HG03460 (cell line): Measurements from ENCODE around the gene PLCB1.
A peak's percentile ranks its signal among the peaks of the same experiment; 100 is the strongest.

ENCODE experiments used
- ATAC-seq: cut with Tn5 transposase; IDR thresholded peaks from one replicate; pipeline ENCODE4 v1.9.1; 2021; ENCODE audit not compliant: unreplicated experiment

PLCB1 gene

GRCh38 chr20:8671370-8671961 is 539.4 kb downstream of the PLCB1 start:
- no peak for ATAC-seq

- ATAC-seq, result no peak
These were observed 541.0 kb downstream of the PLCB1 start for GRCh38 chr20:8673116-8673515.

DNA sequence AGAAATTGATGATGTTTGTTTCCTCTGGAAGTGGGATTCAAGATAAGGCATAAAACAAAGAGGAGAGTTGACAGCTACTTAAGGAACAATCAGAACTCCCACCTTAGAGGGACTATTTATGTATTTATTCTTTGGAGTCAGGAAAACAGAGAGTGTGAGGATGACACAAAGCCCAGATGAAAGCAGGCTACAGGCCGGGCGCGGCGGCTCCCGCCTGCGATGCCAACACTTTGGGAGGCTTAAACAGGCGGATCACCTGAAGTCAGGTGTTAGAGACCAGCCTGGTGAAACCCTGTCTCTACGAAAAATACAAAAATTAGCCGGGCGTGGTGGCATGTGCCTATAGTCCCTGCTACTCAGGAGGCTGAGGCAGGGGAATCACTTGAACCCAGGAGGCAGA is 543.8 kb downstream of the PLCB1 start:
- ATAC-seq, result no peak

GRCh38 chr20:8678098-8678776 is 546.2 kb downstream of the PLCB1 start:
- no peak for ATAC-seq

DNA sequence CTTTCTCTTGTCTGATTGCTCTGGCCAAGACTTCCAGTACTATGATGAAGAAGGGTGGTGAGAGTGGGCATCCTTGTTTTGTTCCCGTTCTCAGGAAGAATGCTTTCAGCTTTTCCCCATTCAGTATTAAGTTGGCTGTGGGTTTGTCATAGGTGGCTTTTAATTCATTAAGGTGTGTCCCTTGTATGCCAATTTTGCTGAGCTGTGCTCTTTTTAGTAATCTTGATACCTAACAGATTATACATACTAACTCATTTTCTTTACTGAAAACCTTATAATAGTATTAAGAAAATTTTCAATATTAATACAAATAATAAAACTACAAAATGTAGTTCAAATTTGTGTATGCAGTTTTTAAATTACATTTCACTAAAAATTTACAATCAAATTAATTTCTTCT is 557.3 kb downstream of the PLCB1 start:
- ATAC-seq, result no peak

DNA sequence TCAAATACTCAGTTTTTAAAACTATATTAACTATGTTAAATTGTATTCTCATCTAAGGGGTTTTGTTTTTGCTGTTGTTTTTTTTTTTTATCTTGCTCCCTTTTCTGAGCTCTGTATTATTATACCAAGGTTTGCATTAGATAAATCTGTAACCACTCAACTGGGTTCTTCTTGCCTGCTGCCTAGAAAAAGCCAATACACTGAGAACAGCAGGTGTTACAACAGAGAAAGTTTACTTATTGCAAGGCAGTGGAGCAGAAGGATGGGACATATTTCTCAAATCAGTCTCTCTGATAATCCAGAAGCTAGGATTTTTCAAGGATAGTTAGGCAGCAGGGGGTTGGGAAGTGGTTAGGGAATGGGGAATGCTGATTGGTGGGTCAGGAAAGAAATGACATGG is 558.0 kb downstream of the PLCB1 start:
- ATAC-seq, result no peak

- no peak for ATAC-seq
These were observed 561.6 kb downstream of the PLCB1 start for GRCh38 chr20:8693709-8694108.

DNA sequence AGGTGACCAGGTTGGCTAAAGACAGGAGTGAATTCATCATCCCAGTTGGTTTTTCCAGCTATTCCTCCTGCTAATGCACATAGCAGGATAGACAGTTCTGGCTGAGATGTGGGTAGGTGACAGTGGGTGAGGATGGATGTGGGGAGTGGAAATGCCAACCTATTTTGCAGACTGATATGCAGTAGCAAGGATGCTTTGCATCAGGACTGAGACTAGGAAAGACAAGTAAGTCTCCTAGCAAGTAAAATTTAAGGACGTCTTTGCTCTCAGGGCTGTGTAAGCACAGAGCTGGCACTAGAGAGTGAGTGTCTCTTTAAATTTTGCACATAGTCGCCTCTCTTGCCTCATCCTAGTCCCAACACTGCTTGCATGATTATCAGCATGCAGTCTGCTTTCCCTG is 568.7 kb downstream of the PLCB1 start:
- ATAC-seq, result no peak

GRCh38 chr20:8706961-8707700 is 575.1 kb downstream of the PLCB1 start:
- ATAC-seq, result no peak

- no peak for ATAC-seq
These were observed 577.6 kb downstream of the PLCB1 start for GRCh38 chr20:8709627-8710026.

DNA sequence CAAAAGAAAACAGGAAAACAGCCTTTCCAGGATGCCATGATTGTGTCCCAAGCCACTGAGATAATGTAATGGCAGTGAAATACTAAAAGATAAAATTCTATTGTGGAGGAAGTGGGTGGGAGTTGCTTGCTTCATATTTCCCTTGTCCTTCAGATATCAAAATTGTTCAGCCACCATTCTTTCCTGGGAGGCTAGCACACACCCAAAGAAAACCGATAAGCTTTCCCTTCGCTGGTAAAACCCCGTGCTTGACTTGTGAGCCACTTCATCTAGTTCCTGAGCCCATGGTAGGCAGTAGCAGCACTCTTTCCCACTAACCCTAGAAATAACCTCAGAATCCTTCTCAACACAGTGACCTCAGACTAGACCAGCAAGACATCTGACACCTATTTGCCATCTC is 579.4 kb downstream of the PLCB1 start:
- ATAC-seq, result no peak

DNA sequence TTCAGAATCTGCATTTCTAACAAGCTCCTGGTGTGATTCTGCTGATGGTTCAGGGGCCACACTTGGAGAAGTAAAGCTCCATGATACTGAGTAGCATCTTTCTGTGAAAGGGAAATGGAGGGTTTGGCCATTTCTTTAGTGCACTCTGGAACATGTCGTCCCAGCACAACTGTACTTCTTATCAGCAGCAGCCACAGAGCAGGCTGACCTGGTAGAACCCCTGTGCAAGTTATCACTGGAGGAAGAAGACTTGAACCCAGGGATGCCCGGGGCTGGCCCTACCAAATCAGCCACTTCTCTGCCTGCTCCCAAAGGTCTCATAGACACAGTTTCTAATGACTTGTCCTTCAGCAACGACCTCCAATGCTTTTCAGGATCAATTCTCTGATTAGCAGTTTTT is 582.1 kb downstream of the PLCB1 start:
- no peak for ATAC-seq

GRCh38 chr20:8718279-8718678 is 586.2 kb downstream of the PLCB1 start:
- no peak for ATAC-seq

GRCh38 chr20:8720089-8720488 is 588.0 kb downstream of the PLCB1 start:
- no peak for ATAC-seq

DNA sequence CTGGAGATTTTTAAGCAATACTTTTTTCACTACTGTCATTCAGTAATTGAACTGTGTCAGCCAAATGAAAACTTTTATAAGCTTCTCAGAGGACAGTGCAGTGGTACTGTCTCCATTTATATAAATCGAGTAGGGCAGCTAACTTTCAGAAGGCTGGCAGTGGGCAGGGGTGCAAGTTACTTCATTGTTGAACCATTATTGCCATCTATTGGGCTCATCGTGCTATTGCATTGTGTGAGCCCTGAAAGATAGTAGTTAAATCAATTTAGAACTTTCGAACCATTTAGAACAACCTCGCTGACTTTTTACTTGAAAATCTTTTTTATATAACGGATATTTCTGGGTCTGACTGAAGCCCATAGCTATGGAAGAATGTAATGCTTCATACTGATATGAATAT is 589.0 kb downstream of the PLCB1 start:
- ATAC-seq, result no peak

DNA sequence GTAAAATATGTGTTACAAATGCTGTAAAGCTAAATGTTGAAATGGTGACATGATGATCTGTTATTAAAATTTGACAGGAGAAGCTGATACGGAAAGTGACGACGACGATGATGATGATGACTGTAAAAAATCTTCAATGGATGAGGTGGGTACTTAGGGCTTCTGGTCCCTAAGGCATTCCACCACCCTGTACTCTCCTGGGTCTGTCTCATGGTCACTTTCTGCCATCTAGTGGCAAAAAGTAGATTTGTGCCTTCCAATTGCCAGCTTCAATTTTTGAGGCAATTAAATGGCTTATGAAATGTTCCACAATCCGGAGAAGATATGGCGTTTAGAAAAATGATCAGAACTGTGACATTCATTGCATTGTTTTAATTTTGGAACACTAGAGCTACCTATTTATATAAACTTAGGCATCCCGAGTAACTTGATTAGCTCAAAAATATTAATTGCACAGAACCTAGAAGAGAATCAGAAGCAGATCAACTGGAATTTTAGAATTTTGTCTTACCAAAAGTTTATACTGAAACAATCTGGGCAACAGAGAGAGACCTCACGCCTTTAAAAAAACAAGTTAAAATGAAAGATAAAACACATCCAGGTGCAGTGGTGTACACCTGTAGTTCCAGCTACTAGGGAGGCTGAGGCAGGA is 590.3 kb downstream of the PLCB1 start:
- ATAC-seq, result peak; percentile 89

DNA sequence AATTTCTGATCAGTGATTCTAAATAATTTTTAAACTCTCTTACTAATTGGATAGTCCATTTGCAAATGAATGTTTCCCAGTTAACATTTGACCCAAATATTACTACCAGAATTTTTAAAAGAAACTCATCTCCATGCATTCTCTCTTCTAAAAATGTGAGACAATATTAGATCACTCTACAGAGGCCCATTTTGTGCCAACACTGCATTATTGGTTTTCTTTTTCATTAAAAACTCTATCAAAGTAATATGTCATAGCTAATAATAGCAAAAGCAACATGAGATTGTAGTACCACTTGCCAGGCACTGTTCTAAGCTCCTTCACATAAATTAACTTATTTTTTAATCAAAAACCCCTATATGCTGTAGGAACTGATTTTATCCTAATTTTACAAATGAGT is 591.2 kb downstream of the PLCB1 start:
- no peak for ATAC-seq

DNA sequence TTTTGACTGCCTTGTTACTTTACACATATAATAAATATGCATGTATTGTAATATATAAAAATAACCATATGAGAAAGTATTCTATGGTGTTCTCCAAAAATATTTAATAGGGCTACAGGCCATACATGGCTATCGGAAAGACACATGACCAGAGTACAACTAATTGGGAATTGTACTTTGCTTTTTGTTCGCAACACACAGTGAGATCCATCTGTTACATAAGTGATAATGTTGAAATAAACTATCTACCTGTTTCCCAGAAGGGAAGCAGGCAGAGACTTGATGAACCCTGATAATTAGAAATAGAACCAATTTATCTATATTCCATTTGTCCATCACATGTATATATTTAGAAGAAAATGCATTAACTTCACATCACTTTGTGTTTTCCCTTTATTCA is 592.8 kb downstream of the PLCB1 start:
- ATAC-seq, result no peak

- no peak for ATAC-seq
These were observed 594.4 kb downstream of the PLCB1 start for GRCh38 chr20:8726460-8726859.

DNA sequence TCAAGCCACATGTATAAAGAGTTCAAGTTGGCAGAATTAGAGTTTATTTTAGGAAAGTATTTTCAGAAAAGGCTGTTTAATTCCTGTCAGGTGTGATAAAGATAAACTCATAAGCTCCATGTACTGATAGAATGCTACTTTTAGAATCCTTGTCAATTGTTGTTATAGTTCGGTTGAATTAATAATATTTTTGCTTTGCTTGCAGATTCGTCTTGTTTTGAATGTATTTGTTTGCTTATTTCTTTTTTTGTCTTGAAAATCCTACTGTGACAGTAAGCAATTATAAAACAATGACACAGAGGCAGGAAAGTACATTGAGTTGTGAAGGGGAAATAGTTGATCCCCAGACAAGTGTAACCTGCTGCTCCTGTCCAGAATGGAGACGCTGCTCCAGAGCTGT is 602.9 kb downstream of the PLCB1 start:
- ATAC-seq, result no peak

DNA sequence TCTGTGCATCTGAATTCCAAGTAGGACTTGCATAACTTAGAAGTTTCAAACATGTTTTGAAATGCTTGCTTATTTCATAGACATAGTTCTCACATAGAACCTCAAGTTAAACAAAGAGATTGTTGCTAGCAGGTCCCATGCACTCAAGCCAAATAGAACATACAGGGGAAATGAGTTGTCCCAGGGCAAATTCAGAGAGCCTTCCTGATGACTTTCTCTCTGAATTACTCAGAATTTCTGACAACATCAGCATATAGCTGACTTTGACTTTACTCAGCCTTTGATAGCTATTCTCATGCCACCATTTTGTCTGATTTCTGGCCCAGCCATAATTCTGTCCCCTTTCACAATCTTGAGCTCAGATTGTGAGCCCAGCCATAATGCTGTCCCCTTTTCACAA is 603.6 kb downstream of the PLCB1 start:
- ATAC-seq, result no peak

DNA sequence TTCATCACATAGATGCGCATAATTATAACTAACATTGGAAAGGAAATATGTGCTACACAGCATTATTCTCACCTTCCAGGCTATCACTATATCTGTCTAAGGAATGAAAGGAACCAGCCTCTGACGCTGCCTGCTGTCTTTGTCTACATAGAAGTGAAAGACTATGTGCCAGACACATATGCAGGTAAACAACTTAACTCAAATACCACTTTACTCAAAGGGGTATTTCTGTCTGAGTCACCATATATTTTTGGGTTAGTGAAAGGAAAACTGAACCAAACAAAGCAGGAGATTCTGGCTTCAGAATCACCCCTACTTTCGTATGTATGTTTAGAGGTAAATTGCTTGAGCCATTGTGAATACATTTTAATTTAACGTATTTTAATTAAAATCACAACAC is 608.2 kb downstream of the PLCB1 start:
- ATAC-seq, result peak; percentile 69
